LNCAP (cell line): ENCODE results near the gene RPGR.

Experiments
- TF ChIP-seq, protein P1 (sequence below): fragments of 450-650 bp; IDR thresholded peaks from 2 replicates; pipeline ENCODE4 v1.5.1; 2017; ENCODE audit warnings: mild to moderate bottlenecking

Gene RPGR

GRCh38 chrX:38260231-38260630, 67.1 kb downstream of the RPGR start:
- TF ChIP-seq, protein P1, sequence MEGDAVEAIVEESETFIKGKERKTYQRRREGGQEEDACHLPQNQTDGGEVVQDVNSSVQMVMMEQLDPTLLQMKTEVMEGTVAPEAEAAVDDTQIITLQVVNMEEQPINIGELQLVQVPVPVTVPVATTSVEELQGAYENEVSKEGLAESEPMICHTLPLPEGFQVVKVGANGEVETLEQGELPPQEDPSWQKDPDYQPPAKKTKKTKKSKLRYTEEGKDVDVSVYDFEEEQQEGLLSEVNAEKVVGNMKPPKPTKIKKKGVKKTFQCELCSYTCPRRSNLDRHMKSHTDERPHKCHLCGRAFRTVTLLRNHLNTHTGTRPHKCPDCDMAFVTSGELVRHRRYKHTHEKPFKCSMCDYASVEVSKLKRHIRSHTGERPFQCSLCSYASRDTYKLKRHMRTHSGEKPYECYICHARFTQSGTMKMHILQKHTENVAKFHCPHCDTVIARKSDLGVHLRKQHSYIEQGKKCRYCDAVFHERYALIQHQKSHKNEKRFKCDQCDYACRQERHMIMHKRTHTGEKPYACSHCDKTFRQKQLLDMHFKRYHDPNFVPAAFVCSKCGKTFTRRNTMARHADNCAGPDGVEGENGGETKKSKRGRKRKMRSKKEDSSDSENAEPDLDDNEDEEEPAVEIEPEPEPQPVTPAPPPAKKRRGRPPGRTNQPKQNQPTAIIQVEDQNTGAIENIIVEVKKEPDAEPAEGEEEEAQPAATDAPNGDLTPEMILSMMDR: peak; percentile 49

- TF ChIP-seq, protein P1: no peak
These were observed 71.3 kb downstream of the RPGR start for GRCh38 chrX:38256019-38256418.

GRCh38 chrX:38249965-38250364, 77.3 kb downstream of the RPGR start:
- TF ChIP-seq, protein P1: no peak

GRCh38 chrX:38247051-38247450, 80.3 kb downstream of the RPGR start:
- TF ChIP-seq, protein P1: no peak

DNA sequence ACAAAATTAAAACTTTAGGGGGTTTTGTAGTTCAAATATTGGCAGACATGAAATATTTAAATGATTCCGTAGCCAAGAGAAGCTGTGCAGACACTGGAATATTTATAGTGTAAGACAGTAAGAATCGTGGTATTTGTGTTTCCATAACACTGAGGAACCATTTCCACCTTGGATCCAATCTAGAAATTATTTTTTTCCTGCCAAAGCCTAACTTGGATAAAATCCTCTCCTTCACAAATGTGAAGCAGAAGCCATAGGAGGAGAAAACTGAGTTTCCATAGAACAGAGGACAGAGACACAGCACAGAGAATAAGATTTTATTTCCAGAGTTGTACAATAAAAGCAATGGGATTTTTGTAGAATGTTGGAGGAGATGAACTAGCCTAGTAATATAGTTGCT, 86.8 kb downstream of the RPGR start:
- TF ChIP-seq, protein P1: no peak

GRCh38 chrX:38236901-38237615, 90.3 kb downstream of the RPGR start:
- TF ChIP-seq, protein P1: no peak

GRCh38 chrX:38233891-38234667, 93.2 kb downstream of the RPGR start:
- TF ChIP-seq, protein P1: no peak
